PC-9 (cell line): ENCODE measurements around the gene HCN1. TPM values are rescaled to one million over a fixed set of nuclear protein-coding genes. Genes with fewer than 3 reads are reported as not detected.

Source experiments
- BruUV-seq: library from RNA; stranded (reverse); fragments of 400-500 nt; replicated peaks from 2 replicates; lab custom pipeline; 2021; lab: Mats Ljungman, UMichigan
- CTCF ChIA-PET: fragments of 300-600 bp; sonication (Branson Sonifier 250); formaldehyde crosslinking; loops from one replicate; lab custom pipeline; 2022; ENCODE audit warnings: antibody characterized with exemption; lab: Charles Lee
- POLR2A ChIA-PET: fragments of 300-600 bp; sonication (Branson Sonifier 250); formaldehyde crosslinking; loops from one replicate; lab custom pipeline; 2022; ENCODE audit warnings: antibody characterized with exemption; ENCODE audit not compliant: unreplicated experiment; lab: Charles Lee
- DNase-seq, 2 experiments: peaks; one replicate each; pipeline versions ENCODE4 v3.0.0 to v3.0.0-alpha.2; 2015 to 2022; ENCODE audit warnings: mixed read lengths in 1 of 2
- H2AFZ ChIP-seq: fragments of 200-600 bp; sonication (generic); 2 replicates; pipeline ENCODE4 v1.8.1; 2017; ENCODE audit warnings: antibody characterized with exemption
- H3F3A ChIP-seq: fragments of 200-600 bp; sonication (generic); 2 replicates; pipeline ENCODE4 v1.8.1; 2017; ENCODE audit warnings: antibody characterized with exemption, mild to moderate bottlenecking, low read depth; ENCODE audit not compliant: insufficient read depth
- H3K27ac ChIP-seq: fragments of 200-600 bp; sonication (generic); 2 replicates; pipeline ENCODE4 v1.6.1; 2016; ENCODE audit warnings: mixed run types
- H3K27me3 ChIP-seq: fragments of 200-600 bp; sonication (generic); 2 replicates; pipeline ENCODE4 v1.6.1; 2016; ENCODE audit warnings: low read depth, mixed run types; ENCODE audit not compliant: insufficient read depth
- H3K36me3 ChIP-seq: fragments of 200-600 bp; sonication (generic); 2 replicates; pipeline ENCODE4 v1.6.1; 2016; ENCODE audit warnings: low read depth, mixed run types
- H3K4me1 ChIP-seq: fragments of 200-600 bp; sonication (generic); replicated peaks from 2 replicates; pipeline ENCODE4 v1.6.1; 2016; ENCODE audit warnings: mixed run types; ENCODE audit not compliant: insufficient read depth
- H3K4me2 ChIP-seq: fragments of 200-600 bp; sonication (generic); 2 replicates; pipeline ENCODE4 v1.6.1; 2017; ENCODE audit warnings: mixed run types
- H3K4me3 ChIP-seq: fragments of 200-600 bp; sonication (generic); 2 replicates; pipeline ENCODE4 v1.6.1; 2016; ENCODE audit warnings: mixed run types
- H3K79me2 ChIP-seq: fragments of 200-600 bp; sonication (generic); 2 replicates; pipeline ENCODE4 v1.6.1; 2017; ENCODE audit warnings: low read depth, mixed run types
- H3K9me2 ChIP-seq: fragments of 200-600 bp; sonication (generic); 2 replicates; pipeline ENCODE4 v1.8.1; 2017; ENCODE audit warnings: mild to moderate bottlenecking; ENCODE audit not compliant: insufficient read depth
- H3K9me3 ChIP-seq: fragments of 200-600 bp; sonication (generic); 2 replicates; pipeline ENCODE4 v1.8.1; 2016; ENCODE audit warnings: low read depth; ENCODE audit not compliant: insufficient read depth
- H4K20me1 ChIP-seq: fragments of 200-600 bp; sonication (generic); 2 replicates; pipeline ENCODE4 v1.8.1; 2017; ENCODE audit not compliant: insufficient read depth
- CTCF ChIP-seq: fragments of 200-600 bp; sonication (generic); conservative IDR thresholded peaks from 2 replicates; pipeline ENCODE4 v1.6.1; 2017; ENCODE audit warnings: mixed run types, antibody characterized with exemption, mild to moderate bottlenecking, moderate library complexity
- EZH2 ChIP-seq: fragments of 200-600 bp; sonication (generic); IDR thresholded peaks from 2 replicates; pipeline ENCODE4 v1.8.0; 2017; ENCODE audit warnings: antibody characterized with exemption, low read depth
- intact Hi-C: fragments of 100-400 bp; cut with micrococcal nuclease; formaldehyde crosslinking; loops from one replicate; pipeline ENCODE4 v1.10.0; 2022; ENCODE audit not compliant: unreplicated experiment
- total RNA-seq: library from RNA; stranded (reverse); gene quantifications from 2 replicates; pipeline ENCODE4 v1.2.3, GENCODE V29; 2021

HCN1 gene
- total RNA-seq, 1 experiment from 2014 or later = not detected

- no peak for DNase-seq
- H3K27me3 ChIP-seq = no peaks in the 10 kb centered on the region
- ChIA-PET CTCF (no interaction called here), POLR2A (no interaction called here)
- H2AFZ ChIP-seq = no peak overlapping the region
- H3F3A ChIP-seq = no peaks in the 10 kb centered on the region
- H3K27ac ChIP-seq = no peak overlapping the region
- no peaks in the 10 kb centered on the region for H3K79me2 ChIP-seq
- no peaks in the 10 kb centered on the region for H3K9me2 ChIP-seq
- no peak overlapping the region for H3K4me2 ChIP-seq
- no TSS peak for BruUV-seq
- intact Hi-C loops = no loop called here
- H4K20me1 ChIP-seq = no peaks in the 10 kb centered on the region
- TF ChIP-seq CTCF (no peak), EZH2 (no peak)
- no peaks in the 10 kb centered on the region for H3K4me1 ChIP-seq
- no peak overlapping the region for H3K4me3 ChIP-seq
- no peaks in the 10 kb centered on the region for H3K9me3 ChIP-seq
- H3K36me3 ChIP-seq = no peaks in the 10 kb centered on the region
Observed at GRCh38 chr5:45691656-45692055, 4.5 kb downstream of the HCN1 start.

GRCh38 chr5:45687701-45688100, 8.5 kb downstream of the HCN1 start:
- no peaks in the 10 kb centered on the region for H3K36me3 ChIP-seq
- no peaks in the 10 kb centered on the region for H3K9me3 ChIP-seq
- no peaks in the 10 kb centered on the region for H3K27me3 ChIP-seq
- H3K9me2 ChIP-seq = no peaks in the 10 kb centered on the region
- no peak overlapping the region for H3K4me3 ChIP-seq
- ChIA-PET CTCF (no interaction called here), POLR2A (no interaction called here)
- no peaks in the 10 kb centered on the region for H4K20me1 ChIP-seq
- H2AFZ ChIP-seq = no peak overlapping the region
- DNase-seq = no peak
- BruUV-seq = no TSS peak
- no peak overlapping the region for H3K4me2 ChIP-seq
- intact Hi-C loops = loop anchor here (10.0 kb wide), 1 partner anchor 293 kb away; no protein-coding TSS in a partner anchor
- no peak for TF ChIP-seq EZH2
- no peak for TF ChIP-seq CTCF
- H3K27ac ChIP-seq = no peak overlapping the region
- no peaks in the 10 kb centered on the region for H3K4me1 ChIP-seq
- H3K79me2 ChIP-seq = no peaks in the 10 kb centered on the region
- H3F3A ChIP-seq = no peaks in the 10 kb centered on the region

- Histone ChIP-seq H3K27ac (no peak overlapping the region), H3F3A (no peaks in the 10 kb centered on the region), H3K9me2 (no peaks in the 10 kb centered on the region), H3K4me2 (no peak overlapping the region), H4K20me1 (no peaks in the 10 kb centered on the region), H3K27me3 (no peaks in the 10 kb centered on the region), H3K4me3 (no peak overlapping the region), H3K36me3 (no peaks in the 10 kb centered on the region), H3K4me1 (no peaks in the 10 kb centered on the region), H3K9me3 (no peaks in the 10 kb centered on the region), H3K79me2 (no peaks in the 10 kb centered on the region), H2AFZ (no peak overlapping the region)
- intact Hi-C loops = loop anchor here (10.0 kb wide), 1 partner anchor 292 kb away; no protein-coding TSS in a partner anchor
- CTCF ChIA-PET = no interaction called here
- POLR2A ChIA-PET = no interaction called here
- TF ChIP-seq CTCF (no peak), EZH2 (no peak)
- BruUV-seq = no TSS peak
- DNase-seq = no peak
Observed at GRCh38 chr5:45686620-45687019, 9.6 kb downstream of the HCN1 start.
